Smooth muscle cell of the brain vasculature (primary cell): ENCODE measurements around the gene UGT2B15.
"Not testable (repeated sequence)": the region's sequence is repeated elsewhere in the genome, so short reads cannot be mapped to it uniquely, and the experiment has no call there.

Experiments
- DNase-seq: peaks from one replicate; pipeline ENCODE4 v3.0.0-alpha.2; 2012; ENCODE audit warnings: low read depth, low spot score

Gene UGT2B15

DNA sequence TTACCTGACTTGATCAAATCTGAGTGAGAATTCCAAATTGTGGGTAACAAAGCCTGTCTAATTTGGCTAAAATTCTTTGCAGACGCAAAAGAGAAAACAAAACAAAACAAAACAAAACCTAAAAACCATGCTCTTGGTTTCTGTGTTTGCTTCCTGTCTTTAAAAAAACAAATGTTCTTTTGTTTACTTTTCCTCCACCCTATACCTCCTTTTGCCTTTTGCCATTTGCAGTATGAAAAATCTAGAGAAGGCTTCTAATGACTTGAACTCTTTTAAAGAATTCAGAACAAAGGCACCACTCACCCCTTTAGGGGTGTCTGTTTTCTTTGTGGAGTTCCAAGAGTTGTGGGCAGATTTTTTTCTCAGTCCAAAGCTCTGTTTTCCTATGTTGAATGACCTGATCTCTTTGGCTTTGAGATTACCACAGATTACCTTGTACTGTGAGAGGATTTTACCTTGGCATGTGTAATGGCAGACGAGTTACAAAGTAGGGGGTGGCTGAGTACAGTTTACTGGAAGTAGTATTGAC is 13.9 kb downstream of the UGT2B15 start:
- not testable (repeated sequence) for DNase-seq

DNA sequence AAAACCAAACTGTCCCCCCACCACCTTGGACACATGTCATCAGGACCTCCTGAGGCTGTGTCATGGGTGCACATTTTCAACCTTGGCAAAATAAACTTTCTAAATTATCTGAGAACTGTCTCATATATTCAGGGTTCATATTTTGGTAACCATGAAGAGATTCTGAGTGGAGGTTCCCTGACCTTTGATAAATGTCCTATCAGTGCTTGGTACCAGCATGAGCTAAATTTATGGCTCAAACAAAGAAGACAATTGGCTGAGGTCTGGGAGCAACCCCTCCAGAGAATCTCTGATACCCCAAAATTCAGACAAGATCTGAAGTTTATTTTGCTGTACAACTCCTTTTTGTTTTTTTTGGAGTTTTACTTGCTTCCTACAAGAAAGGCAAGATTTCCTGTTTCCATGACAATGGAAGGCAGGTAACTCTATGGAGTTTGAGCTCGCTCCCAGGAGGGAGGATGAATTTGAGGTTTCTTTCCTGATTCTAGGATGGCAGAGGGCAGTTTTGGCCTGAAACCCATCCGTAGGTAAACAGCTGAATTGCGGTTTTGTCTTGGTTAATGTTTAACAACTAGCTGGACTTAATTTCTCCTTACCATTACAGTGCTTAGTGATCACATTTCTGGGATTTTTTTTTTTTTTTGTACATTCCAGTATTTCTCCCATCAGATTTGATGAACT is 14.5 kb downstream of the UGT2B15 start:
- DNase-seq = no peak

DNA sequence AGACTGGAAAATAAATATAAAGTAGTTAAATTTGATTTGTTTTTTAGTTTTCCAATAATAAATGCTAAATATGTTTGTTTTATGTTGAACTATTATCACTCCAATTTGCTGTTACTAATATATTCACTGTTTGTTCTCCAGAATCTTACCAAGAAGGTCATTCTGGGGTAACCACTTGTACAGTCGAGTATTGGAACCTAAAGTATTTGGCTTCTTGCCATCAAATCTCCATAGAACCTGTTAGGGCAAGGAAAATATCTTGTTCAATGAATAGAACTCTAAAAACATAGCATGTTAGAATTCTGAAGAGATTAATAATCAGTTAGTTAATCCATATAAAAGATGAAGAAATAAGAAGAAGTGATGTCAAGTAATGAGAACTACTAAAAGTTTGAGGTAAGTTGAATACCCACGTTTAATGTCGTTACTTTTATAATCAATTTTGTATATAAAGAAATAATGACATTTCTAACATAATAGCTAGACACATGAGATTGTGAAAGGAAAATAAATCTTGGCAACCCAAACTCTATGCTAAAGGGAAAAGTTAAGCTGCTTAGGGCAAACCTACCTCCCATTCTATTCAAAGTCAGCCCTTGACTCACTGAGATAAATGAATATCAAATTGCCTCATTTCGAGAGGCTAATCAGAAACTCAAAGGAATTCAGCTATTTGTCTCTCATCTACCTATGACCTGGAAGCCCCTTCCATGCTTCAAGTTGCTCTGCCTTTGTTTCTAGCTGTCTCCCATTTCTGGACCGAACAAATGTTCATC is 15.3 kb downstream of the UGT2B15 start:
- no peak for DNase-seq

DNA sequence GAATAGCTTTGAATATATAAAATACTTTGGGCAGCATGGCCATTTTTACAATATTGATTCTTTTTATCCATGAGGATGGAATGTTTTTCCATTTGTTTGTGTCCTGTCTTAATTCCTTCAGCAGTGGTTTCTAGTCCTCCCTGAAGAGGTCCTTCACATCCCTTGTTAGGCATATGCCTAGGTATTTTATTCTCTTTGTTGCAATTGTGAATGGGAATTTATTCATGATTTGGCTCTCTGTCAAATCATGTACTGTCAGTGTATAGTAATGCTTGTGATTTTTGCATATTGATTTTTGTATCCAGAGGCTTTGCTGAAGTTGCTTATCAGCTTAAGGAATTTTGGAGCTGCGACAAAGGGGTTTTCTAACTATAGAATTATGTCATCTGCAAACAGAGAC is 18.5 kb downstream of the UGT2B15 start:
- DNase-seq = no peak

DNA sequence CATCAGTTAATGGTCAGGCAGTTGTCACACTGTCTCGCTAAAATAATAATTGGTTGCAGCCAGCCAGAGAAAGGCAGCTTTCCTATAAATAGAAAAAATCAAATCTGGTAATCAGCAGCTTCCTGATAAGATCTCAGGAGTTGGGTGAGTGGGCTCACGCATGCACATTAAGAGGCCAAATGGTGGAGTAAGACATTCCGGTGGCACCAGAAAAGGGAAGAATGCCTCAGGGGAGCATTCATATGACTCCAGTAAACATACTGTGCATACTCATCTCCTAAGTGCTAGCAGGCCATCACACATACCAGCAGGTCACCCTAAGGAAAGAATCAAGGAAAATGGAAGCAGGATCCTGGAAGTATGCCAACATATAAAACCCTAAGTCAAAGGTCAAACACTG is 40.1 kb downstream of the UGT2B15 start:
- DNase-seq = no peak

DNA sequence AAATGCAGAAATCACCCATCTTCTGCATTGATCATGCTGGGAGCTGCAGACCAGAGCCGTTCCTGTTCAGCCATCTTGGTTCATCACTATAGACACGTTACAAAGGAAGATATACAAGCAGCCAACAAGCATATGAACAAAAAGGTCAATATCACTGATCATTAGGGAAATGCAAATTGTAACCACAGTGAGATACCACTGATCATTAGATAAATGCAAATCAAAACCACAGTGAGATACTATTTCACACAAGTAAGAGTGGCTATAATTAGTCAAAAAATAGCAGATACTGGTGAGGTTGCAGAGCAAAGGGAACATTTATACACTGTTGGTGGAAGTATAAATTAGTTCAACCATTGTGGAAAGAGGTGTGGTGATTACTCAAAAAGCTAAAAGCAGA is 47.7 kb downstream of the UGT2B15 start:
- DNase-seq = not testable (repeated sequence)

DNA sequence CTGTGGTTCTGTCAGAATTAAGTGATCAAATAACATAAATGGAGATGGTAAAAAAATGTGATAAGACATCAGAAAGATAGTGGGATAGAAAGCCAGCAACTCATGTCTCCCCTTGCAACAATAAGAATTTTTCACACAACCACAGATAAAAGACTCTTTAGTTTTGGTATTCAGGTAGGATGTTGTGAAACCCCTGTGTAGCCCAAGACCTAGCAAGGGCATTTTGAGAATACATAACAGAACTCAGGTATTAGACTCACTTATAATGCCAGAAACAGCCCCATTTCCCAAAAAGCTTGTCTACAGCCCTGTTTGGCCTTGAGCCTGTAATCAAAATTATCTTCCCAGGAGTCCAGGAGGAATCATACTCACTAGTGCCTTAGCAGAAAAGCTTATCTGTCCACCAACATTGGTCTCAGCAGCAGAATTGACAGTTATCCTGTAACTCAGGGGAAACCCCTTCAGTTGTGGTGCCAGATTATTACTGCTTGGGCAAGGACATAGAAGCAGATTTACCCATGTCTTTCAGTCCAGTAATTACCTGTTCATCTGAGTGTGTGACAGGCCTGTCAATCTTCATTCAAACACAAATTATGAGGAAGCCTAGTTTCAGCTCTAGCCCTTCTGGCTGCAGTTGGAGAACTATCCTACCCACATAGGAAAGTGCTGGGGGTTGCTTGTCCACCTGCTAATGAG is 53.3 kb downstream of the UGT2B15 start:
- no peak for DNase-seq

DNA sequence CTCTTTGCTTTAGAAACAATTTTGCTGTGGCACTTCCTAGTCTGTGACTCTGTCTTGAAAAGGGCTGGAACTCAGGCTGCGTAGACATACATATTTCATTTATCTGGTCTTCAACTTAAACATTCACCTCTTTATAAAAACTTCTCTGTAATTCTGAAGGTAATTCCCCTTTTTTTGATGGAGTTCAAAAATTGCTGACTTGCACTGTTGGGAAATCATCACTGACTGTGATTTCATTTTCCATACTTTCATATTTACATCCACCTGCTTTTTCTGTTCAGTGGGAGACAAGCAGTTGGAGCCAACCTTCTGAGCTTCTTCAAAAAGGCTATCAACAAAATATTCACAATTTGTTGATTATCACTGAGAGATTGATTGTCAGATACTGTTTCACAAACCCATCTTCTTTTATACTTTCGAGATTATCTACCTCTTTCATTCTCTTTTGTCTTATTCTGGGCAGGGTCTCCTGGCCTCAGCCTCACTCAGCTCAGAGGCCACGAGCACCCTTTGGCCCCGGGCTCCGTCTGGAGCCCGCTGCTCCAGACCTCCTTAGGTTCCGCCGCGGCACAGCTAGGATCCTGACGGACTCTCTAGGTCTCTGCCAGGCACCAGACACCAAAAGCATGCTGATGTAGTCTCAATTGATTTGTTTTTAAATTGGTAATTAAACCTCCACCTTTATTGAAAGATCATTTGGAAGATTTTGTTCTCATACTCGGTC is 54.6 kb downstream of the UGT2B15 start:
- DNase-seq = no peak

DNA sequence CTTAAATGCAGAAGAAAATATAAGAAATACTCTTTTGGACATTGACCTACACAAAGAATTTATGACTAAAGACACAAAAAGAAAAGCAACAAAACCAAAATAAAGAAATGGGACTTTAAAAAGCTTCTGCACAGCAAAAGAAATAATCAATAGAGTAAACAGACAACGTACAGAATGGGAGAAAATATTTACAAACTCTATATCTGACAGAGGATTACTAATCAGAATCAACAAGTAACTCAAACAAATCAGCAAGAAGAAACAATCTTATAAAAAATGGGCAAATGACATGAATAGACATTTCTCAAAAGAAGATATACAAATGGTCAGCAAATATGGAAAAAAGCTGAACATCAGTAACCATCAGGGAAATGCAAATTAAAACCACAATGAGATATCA is 56.7 kb downstream of the UGT2B15 start:
- DNase-seq = no peak

DNA sequence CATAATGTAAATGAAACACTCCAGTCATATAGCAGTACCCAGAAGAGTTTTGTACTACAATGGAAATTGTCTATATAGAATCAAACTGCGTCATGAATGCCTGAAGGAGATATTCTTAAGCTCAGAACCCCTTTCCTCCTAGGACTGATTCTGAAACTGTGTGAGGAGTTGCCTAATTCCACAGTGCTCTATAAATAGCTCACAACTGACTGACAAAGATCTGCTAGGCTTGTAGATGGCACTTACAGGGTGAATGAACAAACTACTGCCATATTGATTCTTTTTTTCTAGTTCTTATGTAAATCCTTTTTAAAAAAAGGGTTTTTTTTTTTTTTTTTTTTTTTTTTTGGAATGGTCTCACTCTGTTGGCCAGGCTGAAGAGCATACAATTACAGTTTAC is 64.2 kb downstream of the UGT2B15 start:
- no peak for DNase-seq

DNA sequence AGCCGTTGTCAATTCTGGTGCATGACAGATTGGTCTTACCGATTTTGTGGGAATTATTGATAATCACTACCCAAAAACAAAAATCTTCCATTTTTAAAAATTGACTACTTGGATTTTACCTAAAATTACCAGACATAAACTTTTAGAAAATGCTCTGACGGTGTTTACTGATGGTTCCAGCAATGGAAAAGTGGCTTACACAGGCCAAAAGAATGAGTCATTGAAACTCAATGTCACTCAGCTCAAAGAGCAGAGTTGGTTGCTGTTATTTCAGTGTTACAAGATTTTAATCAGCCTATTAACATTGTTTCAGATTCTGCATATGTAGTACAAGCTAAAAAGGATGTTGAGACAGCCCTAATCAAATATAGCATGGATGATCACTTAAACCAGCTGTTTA is 71.3 kb downstream of the UGT2B15 start:
- DNase-seq = no peak

DNA sequence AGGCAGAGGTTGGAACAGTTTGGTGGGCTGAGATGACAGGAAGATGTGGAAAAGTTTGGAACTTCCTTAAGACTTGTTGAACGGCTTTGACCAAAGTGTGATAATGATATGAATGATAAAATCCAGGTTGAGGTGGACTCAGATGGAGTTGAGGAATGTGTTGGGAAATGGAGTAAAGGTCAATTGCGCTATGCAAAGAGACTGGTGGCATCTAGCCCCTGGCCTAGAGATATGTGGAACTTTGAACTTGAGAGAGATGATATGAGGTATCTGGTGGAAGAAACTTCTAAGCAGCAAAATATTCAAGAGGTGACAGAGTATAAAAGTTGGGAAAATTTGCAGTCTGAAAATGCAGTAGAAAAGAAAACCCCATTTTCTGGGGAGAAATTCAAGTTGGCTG is 73.0 kb downstream of the UGT2B15 start:
- DNase-seq = no peak
